T-helper 1 cell treated with Interleukin-12 subunit alpha and Interleukin-12 subunit beta and Interleukin-4 antibody, amounts not matched to agents 30 ng/mL and 1 ng/mL, for 36 hours (primary cell): ENCODE measurements around the gene WSB1. TPM values are rescaled to one million over a fixed set of nuclear protein-coding genes. Genes with fewer than 3 reads are reported as not detected.
"Not testable (repeated sequence)": the region's sequence is repeated elsewhere in the genome, so short reads cannot be mapped to it uniquely, and the experiment has no call there.

Experiments
- intact Hi-C: fragments of 100-400 bp; cut with micrococcal nuclease; formaldehyde crosslinking; loops from one replicate; pipeline ENCODE4 v1.15.1; 2024
- total RNA-seq: library from RNA; stranded (reverse); gene quantifications from 2 replicates; pipeline ENCODE4 v1.2.3, GENCODE V29; 2022

The WSB1 gene
- total RNA-seq, 1 donor from 2014 or later = 75.9 TPM

- intact Hi-C loops = no loop called here
Measured at GRCh38 chr17:27315322-27315721, 21.4 kb downstream of the WSB1 start.

GRCh38 chr17:27315796-27316465, 22.0 kb downstream of the WSB1 start:
- intact Hi-C loops = no loop called here

- intact Hi-C loops = no loop called here
Measured at GRCh38 chr17:27318228-27318627, 24.3 kb downstream of the WSB1 start.

GRCh38 chr17:27318633-27319032, 24.7 kb downstream of the WSB1 start:
- intact Hi-C loops = no loop called here

- intact Hi-C loops = no loop called here
Measured at GRCh38 chr17:27319541-27320221, 25.8 kb downstream of the WSB1 start.

DNA sequence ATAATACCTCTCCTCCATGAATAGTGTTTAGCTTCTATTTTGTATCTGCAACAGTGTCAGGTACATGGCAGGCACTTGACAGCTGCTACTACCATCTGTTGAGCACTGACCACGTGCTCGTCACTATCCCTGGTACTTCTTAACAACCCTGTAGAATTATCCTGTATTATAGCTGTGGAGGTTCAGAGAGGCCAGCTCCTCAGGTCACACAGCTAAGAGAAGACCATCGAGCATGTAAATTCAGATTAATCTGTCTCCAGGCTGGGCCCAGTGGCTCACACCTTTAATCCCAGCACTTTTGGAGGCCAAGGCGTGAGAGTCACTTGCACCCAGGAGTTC, 26.3 kb downstream of the WSB1 start:
- intact Hi-C loops = no loop called here

GRCh38 chr17:27321372-27321771, 27.5 kb downstream of the WSB1 start:
- intact Hi-C loops = no loop called here

- intact Hi-C loops = no loop called here
Measured at GRCh38 chr17:27322026-27322425, 28.1 kb downstream of the WSB1 start.

- intact Hi-C loops = no loop called here
Measured at GRCh38 chr17:27322690-27323508, 29.0 kb downstream of the WSB1 start.

DNA sequence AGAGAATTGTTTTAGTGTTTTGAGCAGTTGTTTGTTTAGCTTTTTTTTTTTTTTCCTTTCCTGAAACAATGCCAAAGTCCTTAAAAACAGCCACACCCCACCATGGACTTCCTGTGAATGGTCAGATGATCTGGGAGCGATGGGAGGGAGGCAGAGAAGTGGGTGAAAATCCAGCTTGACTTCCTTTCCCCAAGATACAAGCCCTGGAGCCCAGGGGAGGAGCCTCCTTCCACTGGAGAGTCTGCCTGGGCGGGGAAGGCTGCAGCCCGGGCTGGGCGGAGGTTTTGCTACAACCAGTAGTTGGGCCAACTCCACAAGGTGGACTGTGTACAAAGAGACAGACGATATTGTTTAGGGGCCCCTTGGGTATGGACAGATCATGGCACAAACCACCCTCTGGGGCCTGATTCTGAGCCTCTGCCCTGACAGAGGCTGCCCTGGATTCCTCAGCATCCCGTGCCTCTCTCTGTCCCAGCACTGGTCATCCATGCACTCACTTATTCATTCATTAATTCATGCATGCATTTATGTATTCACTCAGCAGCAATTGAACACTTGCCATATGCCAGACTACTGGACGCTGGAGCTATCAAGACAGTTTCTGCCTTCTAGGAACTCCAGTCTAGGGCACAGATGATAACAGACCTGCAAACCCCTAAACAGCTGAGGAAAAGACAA, 29.8 kb downstream of the WSB1 start:
- intact Hi-C loops = no loop called here

GRCh38 chr17:27324771-27325339, 30.9 kb downstream of the WSB1 start:
- intact Hi-C loops = no loop called here

GRCh38 chr17:27326051-27326450, 32.1 kb downstream of the WSB1 start:
- intact Hi-C loops = no loop called here

DNA sequence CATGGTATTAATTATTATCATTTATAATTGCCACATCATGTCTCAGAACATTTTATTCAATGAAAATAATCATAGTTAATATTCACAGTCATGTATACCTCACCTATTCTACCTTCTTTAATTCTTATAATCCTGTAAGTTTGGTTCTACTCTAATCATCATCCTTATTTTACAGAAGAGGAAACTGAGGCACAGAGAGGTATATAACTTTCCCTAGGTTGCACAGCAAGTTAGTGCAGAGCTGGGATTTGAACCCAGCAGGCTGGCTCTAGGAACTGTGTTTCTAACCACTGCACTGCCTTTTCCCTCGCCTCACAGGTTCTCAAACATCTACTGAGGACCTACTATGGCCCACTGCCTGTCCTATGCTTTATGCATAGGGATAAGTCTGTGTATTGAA, 32.7 kb downstream of the WSB1 start:
- intact Hi-C loops = no loop called here

GRCh38 chr17:27327397-27327796, 33.5 kb downstream of the WSB1 start:
- intact Hi-C loops = no loop called here

DNA sequence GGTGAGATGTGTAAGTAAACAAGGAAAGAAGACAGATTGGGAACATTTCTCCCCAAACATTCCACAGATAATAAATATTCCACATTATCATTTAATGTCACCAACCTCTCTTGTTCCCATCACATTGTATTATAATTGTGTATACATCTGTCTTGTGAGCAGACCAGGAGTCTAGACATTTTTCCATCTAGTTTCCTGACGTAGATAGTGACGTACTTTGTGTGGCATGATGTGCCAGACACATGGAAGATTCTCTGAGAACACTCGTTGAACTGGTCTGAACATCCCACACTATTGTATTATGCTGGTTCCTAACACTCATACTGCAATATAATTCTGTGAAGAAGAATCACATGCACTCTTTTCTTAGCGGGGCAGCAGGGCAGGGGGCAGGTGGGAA, 34.0 kb downstream of the WSB1 start:
- intact Hi-C loops = no loop called here

DNA sequence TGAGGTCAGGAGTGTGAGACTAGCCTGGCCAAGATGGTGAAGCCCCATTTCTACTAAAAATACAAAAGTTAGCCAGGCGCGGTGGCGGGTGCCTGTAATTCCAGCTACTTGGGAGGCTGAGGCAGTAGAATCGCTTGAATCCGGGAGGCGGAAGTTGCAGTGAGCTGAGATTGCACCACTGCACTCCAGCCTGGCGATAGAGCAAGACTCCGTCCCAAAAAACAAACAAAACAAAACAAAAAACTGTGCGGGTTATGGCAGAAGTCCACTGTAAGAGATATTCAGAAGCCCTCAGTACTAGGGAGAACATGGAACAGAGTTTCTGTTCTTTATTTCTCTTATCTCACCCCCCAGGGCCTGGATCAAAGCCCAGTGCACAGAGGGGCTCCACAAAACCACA, 34.8 kb downstream of the WSB1 start:
- intact Hi-C loops = not testable (repeated sequence)

DNA sequence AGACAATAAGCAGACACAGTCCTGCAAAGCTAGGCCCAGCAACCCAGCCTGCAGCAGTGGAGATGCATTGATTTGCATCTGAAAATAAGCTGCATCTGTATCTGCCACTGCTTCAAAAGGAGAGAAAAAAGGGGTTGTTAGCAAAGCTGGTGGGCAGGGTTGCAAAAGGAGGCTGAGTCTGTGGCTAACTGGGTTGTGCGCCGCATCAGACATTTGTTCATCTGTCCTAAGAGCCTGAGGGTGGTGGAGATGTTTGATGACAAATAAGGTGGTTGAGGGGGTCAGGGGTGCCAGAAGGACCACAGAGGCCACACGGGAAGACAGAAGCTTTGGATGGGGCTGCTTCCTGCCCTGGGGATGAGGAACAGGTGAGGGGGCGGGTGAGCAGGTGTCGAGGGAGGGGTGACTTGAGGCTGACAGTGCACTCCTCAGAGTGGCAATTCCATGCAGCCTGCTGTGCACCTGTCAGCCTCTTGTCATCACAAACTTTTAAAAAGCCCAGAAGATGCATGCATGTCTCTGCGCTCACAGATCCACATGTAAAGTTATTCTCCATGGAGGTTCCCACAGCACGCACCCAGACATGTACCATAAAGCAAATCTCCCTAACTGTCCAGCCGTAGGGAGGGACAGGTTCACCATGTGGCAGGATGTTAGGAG, 35.4 kb downstream of the WSB1 start:
- intact Hi-C loops = no loop called here

GRCh38 chr17:27332047-27332393, 38.1 kb downstream of the WSB1 start:
- intact Hi-C loops = loop anchor here (1.0 kb wide), 3 partner anchors 21 to 96 kb away; partner anchors contain the start of gene WSB1

DNA sequence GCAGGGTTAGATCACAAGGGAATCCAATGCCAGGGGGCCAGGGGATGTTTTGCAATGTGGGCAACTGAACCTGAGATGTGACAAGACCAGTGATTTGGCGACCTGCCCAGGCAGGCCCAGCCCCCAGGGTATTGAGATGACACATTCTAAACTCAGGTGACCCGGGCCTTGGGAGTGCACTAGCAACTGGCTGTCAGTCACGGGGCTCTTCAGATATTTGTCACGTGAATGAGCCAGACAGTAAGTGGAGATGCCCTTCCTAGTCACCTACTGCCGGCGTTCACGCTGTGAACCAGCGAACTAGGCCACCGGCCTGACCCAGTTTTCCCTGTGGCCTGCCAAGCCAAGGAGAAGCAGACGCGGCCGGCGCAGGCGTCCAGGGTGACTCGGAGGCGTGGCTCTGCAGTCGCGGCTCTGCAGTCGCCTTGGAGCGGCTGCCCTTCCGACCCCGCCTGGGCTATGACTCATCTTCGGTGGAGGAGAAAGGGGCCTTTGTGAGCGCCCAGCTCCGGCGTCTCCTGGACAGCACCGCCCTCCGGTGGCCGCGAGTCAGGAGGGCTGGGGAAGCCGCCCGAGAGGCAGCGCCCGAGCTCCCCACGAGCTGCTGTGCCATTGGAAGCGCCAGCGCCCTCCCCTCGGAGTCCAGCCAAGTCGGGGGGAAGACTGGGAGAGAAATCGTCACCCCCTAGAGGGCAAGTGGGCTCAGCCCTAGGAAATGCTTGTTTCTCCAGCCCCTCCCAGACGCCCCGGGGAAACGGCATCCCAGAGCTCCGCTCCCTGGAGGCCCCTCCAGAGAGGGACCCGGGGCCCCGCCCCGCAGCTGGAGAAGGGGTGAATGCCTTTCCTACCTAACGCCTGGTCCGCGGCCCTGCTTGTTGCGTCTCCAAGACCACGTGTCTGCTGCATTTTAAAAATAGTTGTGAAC, 38.8 kb downstream of the WSB1 start:
- intact Hi-C loops = loop anchor here (1.0 kb wide), 5 partner anchors 21 to 269 kb away; partner anchors contain the start of gene WSB1
